Measurements from ENCODE around the gene TPCN1. TPM values are rescaled to one million over a fixed set of nuclear protein-coding genes. Genes with fewer than 3 reads are reported as not detected.

Gene TPCN1
- total and polyA plus RNA-seq, 2 donors from 2014 or later, result 38.4 to 93.3 TPM

DNA sequence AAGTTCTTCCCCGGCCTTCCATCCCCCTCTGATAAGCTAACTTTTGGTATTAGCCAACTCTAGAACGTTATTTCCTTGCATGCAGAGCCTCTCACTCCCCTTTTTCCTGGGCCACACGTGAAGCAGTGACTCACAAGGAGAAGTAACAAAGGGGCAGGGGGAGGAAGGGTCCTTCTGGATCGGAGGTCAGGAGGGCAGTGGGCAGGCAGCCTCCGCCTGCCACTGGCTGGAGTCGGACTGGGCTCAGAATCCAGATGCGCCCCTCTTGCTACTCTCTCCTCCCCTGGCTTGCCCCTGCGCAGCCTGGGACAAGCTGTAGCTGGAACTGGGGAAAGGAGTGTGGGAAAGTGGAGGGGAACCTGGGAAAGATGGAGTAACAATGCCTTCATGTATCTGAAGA is 55.0 kb downstream of the TPCN1 start:
- no peak overlapping the region for H3K9ac ChIP-seq (ENCODE audit: low read length in 3 of 3)
- FAIRE-seq (no peak), DNase-seq (no peak)
- no peak overlapping the region for H3K4me3 ChIP-seq (ENCODE audit: low read length in 3 of 3)
- peaks cover 0 to 6% (median 2%) of the 10 kb centered on the region in 3 donors for H3K4me1 ChIP-seq (ENCODE audit: control insufficient read depth in 2 of 3, insufficient read depth in 2 of 3, low read depth in 1 of 3, low read length in 3 of 3)
- no peaks in the 10 kb centered on the region for H3K9me3 ChIP-seq (ENCODE audit: control insufficient read depth in 2 of 3, insufficient read depth in 1 of 3, low read length in 3 of 3)
- peaks cover 0 to 73% (median 41%) of the 10 kb centered on the region in 3 donors for H3K36me3 ChIP-seq (ENCODE audit: control insufficient read depth in 2 of 3, insufficient read depth in 3 of 3, low read length in 3 of 3)
- TF ChIP-seq, protein P1, sequence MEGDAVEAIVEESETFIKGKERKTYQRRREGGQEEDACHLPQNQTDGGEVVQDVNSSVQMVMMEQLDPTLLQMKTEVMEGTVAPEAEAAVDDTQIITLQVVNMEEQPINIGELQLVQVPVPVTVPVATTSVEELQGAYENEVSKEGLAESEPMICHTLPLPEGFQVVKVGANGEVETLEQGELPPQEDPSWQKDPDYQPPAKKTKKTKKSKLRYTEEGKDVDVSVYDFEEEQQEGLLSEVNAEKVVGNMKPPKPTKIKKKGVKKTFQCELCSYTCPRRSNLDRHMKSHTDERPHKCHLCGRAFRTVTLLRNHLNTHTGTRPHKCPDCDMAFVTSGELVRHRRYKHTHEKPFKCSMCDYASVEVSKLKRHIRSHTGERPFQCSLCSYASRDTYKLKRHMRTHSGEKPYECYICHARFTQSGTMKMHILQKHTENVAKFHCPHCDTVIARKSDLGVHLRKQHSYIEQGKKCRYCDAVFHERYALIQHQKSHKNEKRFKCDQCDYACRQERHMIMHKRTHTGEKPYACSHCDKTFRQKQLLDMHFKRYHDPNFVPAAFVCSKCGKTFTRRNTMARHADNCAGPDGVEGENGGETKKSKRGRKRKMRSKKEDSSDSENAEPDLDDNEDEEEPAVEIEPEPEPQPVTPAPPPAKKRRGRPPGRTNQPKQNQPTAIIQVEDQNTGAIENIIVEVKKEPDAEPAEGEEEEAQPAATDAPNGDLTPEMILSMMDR (IDR thresholded peaks at IDR 0.05; ENCODE audit: borderline replicate concordance, extremely low read depth, insufficient read depth), result no peak
- H3K27ac ChIP-seq (ENCODE audit: low read depth in 2 of 2, low read length in 2 of 2), result no peak overlapping the region
- intact Hi-C loops (cut with DNase I), result no loop called here
- H3K27me3 ChIP-seq (ENCODE audit: control insufficient read depth, insufficient read depth, low read length), result no peaks in the 10 kb centered on the region

DNA sequence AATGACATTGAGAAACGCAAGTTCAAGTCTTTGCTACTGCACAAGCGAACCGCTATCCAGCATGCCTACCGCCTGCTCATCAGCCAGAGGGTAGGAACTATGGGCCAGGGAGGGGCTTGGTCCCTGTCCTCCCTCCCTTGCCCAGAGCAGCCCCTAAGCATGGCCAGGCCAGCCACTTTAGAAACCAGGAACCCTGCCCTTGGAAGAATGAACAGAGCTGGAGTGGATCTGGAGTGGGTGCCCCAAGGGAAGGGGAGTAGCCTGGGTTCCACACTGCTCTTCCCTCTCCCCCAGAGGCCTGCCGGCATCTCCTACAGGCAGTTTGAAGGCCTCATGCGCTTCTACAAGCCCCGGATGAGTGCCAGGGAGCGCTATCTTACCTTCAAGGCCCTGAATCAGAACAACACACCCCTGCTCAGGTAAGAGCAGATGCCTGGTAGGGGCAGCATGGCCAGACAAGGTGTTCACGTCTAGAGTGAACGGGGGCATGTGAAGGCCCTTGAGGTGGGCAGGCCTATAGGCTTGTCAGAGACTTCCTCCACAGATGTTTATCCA is 55.8 kb downstream of the TPCN1 start:
- TF ChIP-seq, protein P1 (IDR thresholded peaks at IDR 0.05; ENCODE audit: borderline replicate concordance, extremely low read depth, insufficient read depth), result no peak
- peaks cover 0 to 65% (median 42%) of the 10 kb centered on the region in 3 donors for H3K36me3 ChIP-seq (ENCODE audit: control insufficient read depth in 2 of 3, insufficient read depth in 3 of 3, low read length in 3 of 3)
- H3K4me1 ChIP-seq (ENCODE audit: control insufficient read depth in 2 of 3, insufficient read depth in 2 of 3, low read depth in 1 of 3, low read length in 3 of 3), result peaks cover 0 to 3% (median 0%) of the 10 kb centered on the region in 3 donors
- H3K9me3 ChIP-seq (ENCODE audit: control insufficient read depth in 2 of 3, insufficient read depth in 1 of 3, low read length in 3 of 3), result no peaks in the 10 kb centered on the region
- no peaks in the 10 kb centered on the region for H3K27me3 ChIP-seq (ENCODE audit: control insufficient read depth, insufficient read depth, low read length)
- intact Hi-C loops (cut with DNase I), result no loop called here
- no peak overlapping the region for H3K9ac ChIP-seq (ENCODE audit: low read length in 3 of 3)
- H3K27ac ChIP-seq (ENCODE audit: low read depth in 2 of 2, low read length in 2 of 2), result no peak overlapping the region
- FAIRE-seq (no peak), DNase-seq (no peak)
- no peak overlapping the region for H3K4me3 ChIP-seq (ENCODE audit: low read length in 3 of 3)

DNA sequence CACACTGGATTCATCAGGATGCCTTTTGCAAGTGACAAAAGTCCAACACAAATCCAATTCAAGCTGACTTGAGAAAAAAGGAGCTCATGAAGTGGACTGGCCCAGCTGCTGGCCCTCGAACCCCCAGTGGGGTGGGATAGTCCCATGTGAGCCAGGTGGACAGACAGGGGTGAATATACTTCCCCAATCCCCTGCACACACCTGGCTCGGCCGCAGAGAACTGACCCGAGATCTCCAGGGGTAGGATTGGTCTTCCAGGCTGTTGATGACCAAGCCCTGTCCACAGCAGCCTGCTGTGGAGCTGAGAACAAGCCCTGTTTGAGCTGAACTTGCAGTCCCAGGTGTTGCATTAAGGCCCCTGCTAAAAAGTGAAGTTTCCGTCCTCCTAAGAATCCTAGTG is 56.2 kb downstream of the TPCN1 start:
- no peak overlapping the region for H3K4me3 ChIP-seq (ENCODE audit: low read length in 3 of 3)
- no peaks in the 10 kb centered on the region for H3K9me3 ChIP-seq (ENCODE audit: control insufficient read depth in 2 of 3, insufficient read depth in 1 of 3, low read length in 3 of 3)
- H3K27me3 ChIP-seq (ENCODE audit: control insufficient read depth, insufficient read depth, low read length), result no peaks in the 10 kb centered on the region
- TF ChIP-seq, protein P1 (IDR thresholded peaks at IDR 0.05; ENCODE audit: borderline replicate concordance, extremely low read depth, insufficient read depth), result no peak
- DNase-seq (no peak), FAIRE-seq (no peak)
- H3K27ac ChIP-seq (ENCODE audit: low read depth in 2 of 2, low read length in 2 of 2), result no peak overlapping the region
- peaks cover 0 to 3% (median 0%) of the 10 kb centered on the region in 3 donors for H3K4me1 ChIP-seq (ENCODE audit: control insufficient read depth in 2 of 3, insufficient read depth in 2 of 3, low read depth in 1 of 3, low read length in 3 of 3)
- no peak overlapping the region for H3K9ac ChIP-seq (ENCODE audit: low read length in 3 of 3)
- peaks cover 0 to 62% (median 42%) of the 10 kb centered on the region in 3 donors for H3K36me3 ChIP-seq (ENCODE audit: control insufficient read depth in 2 of 3, insufficient read depth in 3 of 3, low read length in 3 of 3)
- intact Hi-C loops (cut with DNase I), result no loop called here

DNA sequence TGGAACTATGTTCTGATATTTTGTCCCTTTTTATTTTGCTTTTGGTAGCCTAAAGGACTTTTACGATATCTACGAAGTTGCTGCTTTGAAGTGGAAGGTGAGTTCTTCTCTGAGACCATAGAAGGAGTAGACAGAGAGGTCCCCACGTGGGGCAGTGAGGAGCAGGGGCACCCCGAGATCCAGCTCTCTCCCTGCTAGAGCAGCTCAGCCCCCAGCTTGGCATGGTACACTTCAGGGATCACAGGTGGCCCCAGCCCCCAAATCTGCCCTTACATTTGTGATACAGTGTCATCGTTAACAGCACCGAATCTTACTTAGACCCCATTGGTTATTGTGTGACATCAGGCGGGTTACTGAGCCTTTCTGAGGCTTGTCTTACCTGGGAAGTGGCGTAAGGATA is 56.9 kb downstream of the TPCN1 start:
- DNase-seq (no peak), FAIRE-seq (no peak)
- H3K27me3 ChIP-seq (ENCODE audit: control insufficient read depth, insufficient read depth, low read length), result no peaks in the 10 kb centered on the region
- H3K4me1 ChIP-seq (ENCODE audit: control insufficient read depth in 2 of 3, insufficient read depth in 2 of 3, low read depth in 1 of 3, low read length in 3 of 3), result no peaks in the 10 kb centered on the region
- H3K27ac ChIP-seq (ENCODE audit: low read depth in 2 of 2, low read length in 2 of 2), result no peak overlapping the region
- TF ChIP-seq, protein P1 (IDR thresholded peaks at IDR 0.05; ENCODE audit: borderline replicate concordance, extremely low read depth, insufficient read depth), result no peak
- no peaks in the 10 kb centered on the region for H3K9me3 ChIP-seq (ENCODE audit: control insufficient read depth in 2 of 3, insufficient read depth in 1 of 3, low read length in 3 of 3)
- no peak overlapping the region for H3K9ac ChIP-seq (ENCODE audit: low read length in 3 of 3)
- intact Hi-C loops (cut with DNase I), result no loop called here
- H3K4me3 ChIP-seq (ENCODE audit: low read length in 3 of 3), result no peak overlapping the region
- H3K36me3 ChIP-seq (ENCODE audit: control insufficient read depth in 2 of 3, insufficient read depth in 3 of 3, low read length in 3 of 3), result peaks cover 0 to 56% (median 39%) of the 10 kb centered on the region in 3 donors

Measured in kidney (tissue), 14 donors.